ENCODE results near the gene DIP2A.

DIP2A gene

DNA sequence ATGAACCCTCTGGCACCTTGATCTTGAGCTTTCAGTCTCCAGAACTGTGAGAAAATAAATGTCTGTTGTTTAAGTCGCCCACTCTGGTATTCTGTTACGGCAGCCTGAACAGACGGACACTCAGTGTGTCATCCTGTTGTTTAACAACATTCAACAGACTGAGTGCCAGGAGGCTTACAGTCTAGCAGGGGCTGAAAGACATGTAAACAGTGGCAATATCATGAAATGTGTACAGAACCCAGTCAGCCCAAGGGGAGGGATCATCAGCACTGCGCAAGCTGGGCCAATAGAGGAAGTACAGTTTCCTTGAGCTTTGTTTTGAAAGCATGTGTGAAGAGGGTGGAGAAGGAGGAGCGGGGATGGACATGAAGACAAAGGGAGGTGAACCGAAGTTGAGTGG, 13.6 kb downstream of the DIP2A start:
- H3K4me1 ChIP-seq (ENCODE audit: insufficient read depth, low read length) = no peaks in the 10 kb centered on the region
- no peak overlapping the region for H3K9ac ChIP-seq (ENCODE audit: low read depth, low read length)
- H3K36me3 ChIP-seq (ENCODE audit: insufficient read depth, low read length) = no peaks in the 10 kb centered on the region; the same call in 1 of the 2 replicates
- no peaks in the 10 kb centered on the region for H3K9me3 ChIP-seq (ENCODE audit: control insufficient read depth, insufficient read depth, low read length)

DNA sequence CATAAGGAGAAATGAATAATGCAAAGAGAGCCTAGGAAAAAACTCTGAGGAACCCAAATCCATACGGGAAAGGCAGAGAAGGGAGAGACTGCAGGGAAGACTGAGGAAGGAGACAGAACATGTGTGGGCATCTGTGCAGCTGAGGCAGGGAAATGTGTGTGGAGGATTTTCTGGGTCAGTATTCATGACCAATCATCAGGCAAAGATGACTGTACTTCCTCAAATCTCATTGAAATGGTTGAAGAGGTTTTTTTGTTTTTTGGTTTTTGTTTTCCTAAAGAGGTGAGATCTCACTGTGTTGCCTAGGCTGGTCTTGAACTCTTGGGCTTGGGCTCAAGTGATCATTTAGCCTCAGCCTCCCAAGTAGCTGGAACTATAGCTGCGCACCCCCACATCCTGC, 15.7 kb downstream of the DIP2A start:
- H3K9me3 ChIP-seq (ENCODE audit: control insufficient read depth, insufficient read depth, low read length) = no peaks in the 10 kb centered on the region
- no peaks in the 10 kb centered on the region for H3K4me1 ChIP-seq (ENCODE audit: insufficient read depth, low read length)
- H3K9ac ChIP-seq (ENCODE audit: low read depth, low read length) = no peak overlapping the region
- no peaks in the 10 kb centered on the region; the same call in 1 of the 2 replicates for H3K36me3 ChIP-seq (ENCODE audit: insufficient read depth, low read length)

- H3K4me1 ChIP-seq (ENCODE audit: insufficient read depth, low read length) = no peaks in the 10 kb centered on the region
These were observed 16.6 kb downstream of the DIP2A start for GRCh38 chr21:46475296-46475695.

DNA sequence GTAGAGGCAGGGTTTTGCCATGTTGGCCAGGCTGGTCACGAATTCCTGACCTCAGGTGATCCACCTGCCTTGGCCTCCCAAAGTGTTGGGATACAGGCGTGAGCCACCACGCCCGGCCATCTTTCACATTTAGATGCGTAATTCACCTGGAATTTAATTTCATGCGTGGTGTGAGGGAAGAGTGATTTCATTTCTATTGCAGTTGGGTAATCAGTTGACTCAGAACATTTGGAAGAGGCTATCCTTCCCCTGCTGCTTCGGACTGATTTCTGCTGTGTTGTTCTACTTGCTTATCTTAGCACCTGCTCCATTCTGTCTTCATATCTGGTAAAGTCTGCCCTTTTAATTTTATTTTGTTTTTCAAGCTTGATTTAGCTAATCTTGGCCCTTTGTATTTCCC, 19.1 kb downstream of the DIP2A start:
- no peaks in the 10 kb centered on the region for H3K4me1 ChIP-seq (ENCODE audit: insufficient read depth, low read length)
- H3K9ac ChIP-seq (ENCODE audit: low read depth, low read length) = no peak overlapping the region
- no peaks in the 10 kb centered on the region for H3K9me3 ChIP-seq (ENCODE audit: control insufficient read depth, insufficient read depth, low read length)
- H3K36me3 ChIP-seq (ENCODE audit: insufficient read depth, low read length) = no peaks in the 10 kb centered on the region

More at GRCh38 chr21:46475296-46475695, 16.6 kb downstream of the DIP2A start:
- H3K9ac ChIP-seq (ENCODE audit: low read depth, low read length) = no peak overlapping the region
- no peaks in the 10 kb centered on the region; the same call in 1 of the 2 replicates for H3K36me3 ChIP-seq (ENCODE audit: insufficient read depth, low read length)
- no peaks in the 10 kb centered on the region for H3K9me3 ChIP-seq (ENCODE audit: control insufficient read depth, insufficient read depth, low read length)

GRCh38 chr21:46478910-46479309, 20.2 kb downstream of the DIP2A start:
- no peaks in the 10 kb centered on the region for H3K4me1 ChIP-seq (ENCODE audit: insufficient read depth, low read length)
- H3K9me3 ChIP-seq (ENCODE audit: control insufficient read depth, insufficient read depth, low read length) = no peaks in the 10 kb centered on the region
- no peak overlapping the region for H3K9ac ChIP-seq (ENCODE audit: low read depth, low read length)
- no peaks in the 10 kb centered on the region for H3K36me3 ChIP-seq (ENCODE audit: insufficient read depth, low read length)

GRCh38 chr21:46480466-46480865, 21.8 kb downstream of the DIP2A start:
- Histone ChIP-seq H3K9me3 (ENCODE audit: control insufficient read depth, insufficient read depth, low read length) (no peaks in the 10 kb centered on the region), H3K36me3 (ENCODE audit: insufficient read depth, low read length) (no peaks in the 10 kb centered on the region), H3K9ac (ENCODE audit: low read depth, low read length) (no peak overlapping the region), H3K4me1 (ENCODE audit: insufficient read depth, low read length) (no peaks in the 10 kb centered on the region)

DNA sequence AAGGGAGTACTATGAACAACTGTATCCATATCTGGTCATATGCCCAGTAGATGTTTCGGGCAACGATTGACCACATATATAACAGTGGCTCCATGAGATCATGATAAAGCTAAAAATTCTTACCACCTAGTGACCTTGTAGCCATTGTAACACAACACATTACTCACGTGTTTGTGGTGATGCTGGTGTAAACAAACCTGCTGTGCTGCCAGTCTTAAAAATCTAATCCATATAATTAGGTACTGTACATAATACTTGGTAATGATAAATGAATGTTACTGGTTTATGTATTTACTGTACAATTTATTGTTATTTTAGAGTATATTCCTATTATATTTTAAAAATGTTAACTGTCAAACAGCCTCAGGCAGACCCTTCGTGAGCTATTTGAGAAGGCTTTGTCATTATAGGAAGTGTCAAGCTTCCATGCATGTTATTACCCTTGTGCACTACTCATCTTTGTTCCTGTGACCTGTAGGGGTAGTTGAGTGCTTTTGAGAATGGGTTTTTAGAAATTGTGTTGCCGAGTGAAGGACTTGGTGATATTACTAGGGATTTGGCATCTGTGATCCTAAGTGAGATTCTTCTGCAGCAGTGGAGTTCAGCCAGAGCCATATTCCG, 23.6 kb downstream of the DIP2A start:
- Histone ChIP-seq H3K9ac (ENCODE audit: low read depth, low read length) (no peak overlapping the region), H3K9me3 (ENCODE audit: control insufficient read depth, insufficient read depth, low read length) (no peaks in the 10 kb centered on the region), H3K36me3 (ENCODE audit: insufficient read depth, low read length) (no peaks in the 10 kb centered on the region), H3K4me1 (ENCODE audit: insufficient read depth, low read length) (no peaks in the 10 kb centered on the region)

- Histone ChIP-seq H3K9ac (ENCODE audit: low read depth, low read length) (no peak overlapping the region), H3K9me3 (ENCODE audit: control insufficient read depth, insufficient read depth, low read length) (no peaks in the 10 kb centered on the region), H3K4me1 (ENCODE audit: insufficient read depth, low read length) (no peaks in the 10 kb centered on the region), H3K36me3 (ENCODE audit: insufficient read depth, low read length) (no peaks in the 10 kb centered on the region)
These were observed 24.1 kb downstream of the DIP2A start for GRCh38 chr21:46482846-46483231.

DNA sequence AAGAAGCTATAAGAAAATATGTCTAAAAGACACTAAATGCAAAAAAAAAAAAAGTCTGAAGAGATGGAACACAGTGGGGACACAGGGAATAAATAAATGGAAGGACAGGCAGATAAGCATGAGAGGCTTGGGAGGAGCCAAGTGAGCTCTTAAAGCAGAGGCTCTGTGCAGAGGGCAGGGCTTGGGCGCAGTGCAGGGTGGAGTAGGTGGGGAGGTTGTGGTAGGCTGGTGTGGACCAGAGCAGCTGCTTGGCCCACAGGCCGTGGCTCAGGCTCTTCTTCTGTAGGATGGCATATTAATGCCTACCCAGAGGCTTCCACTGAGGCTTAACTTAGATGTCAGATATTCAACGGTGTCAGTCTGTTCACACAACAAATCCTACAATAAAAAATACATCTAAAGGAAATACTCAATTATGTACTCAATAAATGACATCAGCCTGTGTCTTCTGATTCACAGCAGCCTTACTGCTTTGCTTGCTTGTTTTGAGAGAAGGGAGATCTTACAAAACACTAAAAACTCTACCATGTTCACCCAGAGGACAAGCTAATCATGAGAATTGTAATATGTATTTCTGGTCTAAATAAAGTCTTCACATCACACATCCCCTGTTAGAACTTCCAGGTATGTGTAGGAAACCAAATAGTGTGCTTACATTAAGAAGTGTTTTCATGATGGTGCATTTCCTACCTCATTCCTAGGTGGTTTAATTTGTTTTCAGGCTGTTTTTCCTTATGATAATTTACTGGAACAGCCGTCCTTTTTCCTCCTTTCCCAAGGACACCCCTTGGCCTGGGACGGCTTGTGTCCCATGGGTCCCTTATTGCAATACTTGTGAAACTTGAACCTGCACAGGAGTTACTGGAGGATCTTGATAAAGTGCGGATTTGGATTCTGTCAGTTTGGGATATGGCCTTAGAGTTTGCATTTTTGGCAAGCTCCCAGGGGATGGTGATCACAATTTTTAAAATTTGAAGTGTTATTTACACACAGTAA, 24.9 kb downstream of the DIP2A start:
- Histone ChIP-seq H3K36me3 (ENCODE audit: insufficient read depth, low read length) (0 out of 2 replicates have a peak, but pooled peaks cover 4% of the 10 kb centered on the region), H3K9ac (ENCODE audit: low read depth, low read length) (no peak overlapping the region), H3K4me1 (ENCODE audit: insufficient read depth, low read length) (no peaks in the 10 kb centered on the region), H3K9me3 (ENCODE audit: control insufficient read depth, insufficient read depth, low read length) (no peaks in the 10 kb centered on the region)

GRCh38 chr21:46486481-46487126, 27.9 kb downstream of the DIP2A start:
- no peaks in the 10 kb centered on the region for H3K9me3 ChIP-seq (ENCODE audit: control insufficient read depth, insufficient read depth, low read length)
- H3K36me3 ChIP-seq (ENCODE audit: insufficient read depth, low read length) = 0 out of 2 replicates have a peak, but pooled peaks cover 4% of the 10 kb centered on the region
- H3K9ac ChIP-seq (ENCODE audit: low read depth, low read length) = no peak overlapping the region
- no peaks in the 10 kb centered on the region for H3K4me1 ChIP-seq (ENCODE audit: insufficient read depth, low read length)

DNA sequence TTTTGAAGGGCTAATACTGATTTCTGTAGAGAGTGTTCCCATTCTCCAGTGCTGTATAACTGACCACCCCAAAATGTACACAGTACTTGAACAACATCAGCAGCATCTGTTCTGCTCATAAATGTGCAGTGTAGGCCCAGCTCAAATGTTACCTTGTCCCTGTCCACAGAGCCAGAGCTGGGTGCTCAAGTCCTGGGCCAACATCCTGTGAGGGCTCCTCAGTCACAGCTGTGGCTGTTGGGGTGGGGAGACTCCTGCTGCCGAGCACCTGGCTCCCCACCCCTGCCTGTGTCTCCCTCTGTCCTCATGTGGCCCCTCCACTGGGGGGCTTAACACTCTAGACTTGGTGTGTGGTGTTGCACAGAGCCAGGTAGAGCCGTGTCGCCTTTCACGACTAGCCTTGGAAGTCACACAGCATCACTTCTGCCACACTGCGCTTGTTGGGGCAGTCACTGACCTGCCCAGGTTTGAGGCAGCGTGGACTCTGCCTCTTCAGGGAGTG, 30.5 kb downstream of the DIP2A start:
- Histone ChIP-seq H3K9ac (ENCODE audit: low read depth, low read length) (no peak overlapping the region), H3K36me3 (ENCODE audit: insufficient read depth, low read length) (peaks cover 4% of the 10 kb centered on the region; the same call in 1 of the 2 replicates), H3K4me1 (ENCODE audit: insufficient read depth, low read length) (no peaks in the 10 kb centered on the region), H3K9me3 (ENCODE audit: control insufficient read depth, insufficient read depth, low read length) (no peaks in the 10 kb centered on the region)

GRCh38 chr21:46489800-46490199, 31.1 kb downstream of the DIP2A start:
- H3K9ac ChIP-seq (ENCODE audit: low read depth, low read length) = no peak overlapping the region
- H3K4me1 ChIP-seq (ENCODE audit: insufficient read depth, low read length) = no peaks in the 10 kb centered on the region
- H3K9me3 ChIP-seq (ENCODE audit: control insufficient read depth, insufficient read depth, low read length) = no peaks in the 10 kb centered on the region
- H3K36me3 ChIP-seq (ENCODE audit: insufficient read depth, low read length) = peaks cover 4% of the 10 kb centered on the region; the same call in 1 of the 2 replicates

DNA sequence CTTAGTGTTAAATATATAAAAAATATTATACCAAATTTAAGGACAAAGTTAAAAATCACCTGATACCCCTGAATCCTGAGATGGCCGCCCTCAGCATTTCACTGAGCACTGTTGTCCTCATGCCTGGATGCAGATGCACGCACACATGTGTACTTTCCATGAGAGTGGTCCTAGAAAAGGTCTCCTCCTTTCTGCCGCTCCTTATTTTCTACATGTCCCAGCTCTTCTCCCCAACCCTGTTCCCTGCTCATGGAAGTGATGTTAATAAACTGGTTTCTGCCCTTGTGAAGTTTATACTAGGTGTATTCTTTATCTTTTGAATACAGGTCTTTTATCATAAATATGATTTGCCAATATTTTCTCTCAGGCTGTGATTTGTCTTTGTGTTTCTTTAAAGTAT, 32.9 kb downstream of the DIP2A start:
- H3K9me3 ChIP-seq (ENCODE audit: control insufficient read depth, insufficient read depth, low read length) = no peaks in the 10 kb centered on the region
- peaks cover 4% of the 10 kb centered on the region; the same call in 1 of the 2 replicates for H3K36me3 ChIP-seq (ENCODE audit: insufficient read depth, low read length)
- H3K9ac ChIP-seq (ENCODE audit: low read depth, low read length) = no peak overlapping the region
- no peaks in the 10 kb centered on the region for H3K4me1 ChIP-seq (ENCODE audit: insufficient read depth, low read length)

GRCh38 chr21:46492851-46493250, 34.2 kb downstream of the DIP2A start:
- H3K36me3 ChIP-seq (ENCODE audit: insufficient read depth, low read length) = peaks cover 4% of the 10 kb centered on the region; the same call in 1 of the 2 replicates
- no peaks in the 10 kb centered on the region for H3K4me1 ChIP-seq (ENCODE audit: insufficient read depth, low read length)
- no peaks in the 10 kb centered on the region for H3K9me3 ChIP-seq (ENCODE audit: control insufficient read depth, insufficient read depth, low read length)
- no peak overlapping the region for H3K9ac ChIP-seq (ENCODE audit: low read depth, low read length)
